Measurements from ENCODE around the gene TFCP2.

DNA sequence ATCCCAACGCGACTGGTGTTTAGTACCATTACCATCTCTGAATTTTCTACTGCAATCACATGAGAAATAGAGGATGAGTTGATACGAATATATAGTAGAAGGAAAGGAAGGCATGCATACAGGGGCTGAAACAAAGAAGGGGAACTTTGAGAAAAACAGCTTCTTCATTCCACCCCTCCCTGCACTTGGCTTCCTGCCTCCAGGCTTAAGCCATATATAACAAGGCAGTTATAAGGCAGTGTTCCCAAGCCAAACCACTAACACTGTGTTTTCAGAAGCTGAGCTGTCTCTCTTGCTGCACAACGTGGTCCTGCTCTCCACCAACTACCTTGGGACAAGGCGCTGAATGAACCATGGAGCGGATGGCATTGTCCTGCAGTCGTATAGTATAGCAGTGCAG, 113.8 kb downstream of the TFCP2 start:
- TF ChIP-seq, protein P1, sequence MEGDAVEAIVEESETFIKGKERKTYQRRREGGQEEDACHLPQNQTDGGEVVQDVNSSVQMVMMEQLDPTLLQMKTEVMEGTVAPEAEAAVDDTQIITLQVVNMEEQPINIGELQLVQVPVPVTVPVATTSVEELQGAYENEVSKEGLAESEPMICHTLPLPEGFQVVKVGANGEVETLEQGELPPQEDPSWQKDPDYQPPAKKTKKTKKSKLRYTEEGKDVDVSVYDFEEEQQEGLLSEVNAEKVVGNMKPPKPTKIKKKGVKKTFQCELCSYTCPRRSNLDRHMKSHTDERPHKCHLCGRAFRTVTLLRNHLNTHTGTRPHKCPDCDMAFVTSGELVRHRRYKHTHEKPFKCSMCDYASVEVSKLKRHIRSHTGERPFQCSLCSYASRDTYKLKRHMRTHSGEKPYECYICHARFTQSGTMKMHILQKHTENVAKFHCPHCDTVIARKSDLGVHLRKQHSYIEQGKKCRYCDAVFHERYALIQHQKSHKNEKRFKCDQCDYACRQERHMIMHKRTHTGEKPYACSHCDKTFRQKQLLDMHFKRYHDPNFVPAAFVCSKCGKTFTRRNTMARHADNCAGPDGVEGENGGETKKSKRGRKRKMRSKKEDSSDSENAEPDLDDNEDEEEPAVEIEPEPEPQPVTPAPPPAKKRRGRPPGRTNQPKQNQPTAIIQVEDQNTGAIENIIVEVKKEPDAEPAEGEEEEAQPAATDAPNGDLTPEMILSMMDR (IDR thresholded peaks at IDR 0.05 in 8 of 11, conservative IDR thresholded peaks at IDR 0.05 in 3 of 11), result no peak
- no peak for TF ChIP-seq POLR2A (IDR thresholded peaks at IDR 0.05)
